Hematopoietic multipotent progenitor cell treated with erythropoietin and hydrocortisone succinate and interleukin-3 and kit ligand, for 8 days (in vitro differentiated cells): Measurements from ENCODE around the gene FRAS1.
"Not testable (repeated sequence)": the region's sequence is repeated elsewhere in the genome, so short reads cannot be mapped to it uniquely, and the experiment has no call there.

Experiments
- DNase-seq: peaks from one replicate; pipeline ENCODE4 v3.0.0-alpha.2; 2015

Gene FRAS1

DNA sequence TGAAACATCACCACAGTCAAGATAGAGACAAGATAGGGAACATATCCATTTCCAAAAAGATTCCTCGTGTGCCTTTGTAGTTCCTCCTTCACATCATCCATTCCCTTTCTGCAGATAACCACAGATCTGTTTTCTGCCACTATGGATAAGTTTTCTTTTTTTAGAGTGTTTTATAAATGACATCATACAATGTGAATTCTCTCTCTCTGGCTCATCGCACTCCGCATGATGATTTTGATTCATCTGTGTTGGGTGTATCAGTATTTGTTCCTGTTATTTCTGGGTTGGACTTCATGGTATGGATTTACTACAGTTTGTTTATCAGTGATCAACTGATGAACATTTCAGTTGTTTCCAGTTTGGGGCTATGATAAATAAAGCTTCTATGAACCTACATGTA is 471.2 kb downstream of the FRAS1 start:
- DNase-seq, result no peak

DNA sequence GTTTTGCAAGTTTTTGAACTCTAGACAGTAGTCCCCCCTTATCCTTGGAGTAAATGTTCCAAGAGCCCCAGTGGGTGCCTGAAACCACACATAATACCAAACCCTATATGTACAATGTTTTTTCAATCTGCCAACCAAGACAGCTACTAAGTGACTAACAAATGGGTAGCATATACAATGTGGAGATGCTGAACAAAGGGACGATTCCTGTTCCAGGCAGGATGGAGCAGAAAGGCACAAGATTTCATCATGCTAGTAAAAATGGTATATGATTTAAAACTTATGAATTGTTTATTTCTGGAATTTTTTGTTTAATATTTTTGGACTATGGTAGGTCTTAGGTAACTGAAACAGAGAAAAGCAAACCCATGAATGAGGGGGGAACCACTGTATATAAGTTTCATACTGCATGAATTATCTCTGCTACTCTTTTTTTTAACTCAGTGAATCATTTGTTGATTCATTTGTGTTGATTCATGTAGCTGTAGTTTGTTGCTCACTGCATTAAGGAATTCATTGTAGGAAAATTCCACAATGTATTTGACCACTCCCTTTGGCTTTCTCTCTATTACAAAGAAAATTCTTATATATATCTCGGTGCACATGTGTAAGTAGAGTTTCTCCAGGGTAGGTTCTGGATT is 472.6 kb downstream of the FRAS1 start:
- no peak for DNase-seq

DNA sequence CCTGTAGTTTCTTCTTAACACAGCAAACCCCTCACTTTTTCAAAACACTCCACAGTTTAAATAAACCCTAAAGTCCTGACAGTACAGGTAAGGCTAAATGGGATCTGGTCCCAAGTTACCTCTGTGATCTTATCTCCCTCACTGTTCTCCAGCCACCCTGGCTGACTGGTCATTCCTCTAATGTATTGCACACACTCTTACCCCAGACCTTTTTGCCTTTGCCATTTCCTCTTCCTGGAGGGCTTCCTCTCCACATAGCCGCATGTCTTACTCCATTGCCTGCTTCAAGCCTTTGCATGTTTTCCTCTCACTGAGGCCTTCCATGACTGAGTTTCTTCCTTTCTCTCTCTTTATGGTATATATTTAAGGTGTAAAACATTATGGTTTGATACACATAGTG is 474.9 kb downstream of the FRAS1 start:
- no peak for DNase-seq

DNA sequence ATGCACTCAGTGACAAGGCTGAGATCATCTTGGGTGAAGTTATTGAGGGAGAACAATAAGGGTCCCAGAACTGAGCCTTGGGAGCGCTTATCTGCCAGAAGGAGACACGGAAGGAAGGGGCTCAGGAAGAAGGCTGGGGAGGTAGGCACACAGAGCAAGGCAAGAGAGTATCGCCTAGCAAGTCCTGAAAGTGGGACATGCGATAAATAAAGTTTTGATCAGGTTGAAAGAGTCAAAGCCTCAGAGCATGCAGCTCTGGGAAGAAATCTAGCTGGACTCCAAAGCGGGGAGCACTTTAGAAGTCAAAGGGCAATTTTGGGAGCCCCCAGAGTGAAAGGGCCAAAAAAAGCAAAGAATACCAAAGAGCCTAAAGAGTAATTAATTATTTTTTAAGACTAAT is 476.7 kb downstream of the FRAS1 start:
- DNase-seq, result no peak

DNA sequence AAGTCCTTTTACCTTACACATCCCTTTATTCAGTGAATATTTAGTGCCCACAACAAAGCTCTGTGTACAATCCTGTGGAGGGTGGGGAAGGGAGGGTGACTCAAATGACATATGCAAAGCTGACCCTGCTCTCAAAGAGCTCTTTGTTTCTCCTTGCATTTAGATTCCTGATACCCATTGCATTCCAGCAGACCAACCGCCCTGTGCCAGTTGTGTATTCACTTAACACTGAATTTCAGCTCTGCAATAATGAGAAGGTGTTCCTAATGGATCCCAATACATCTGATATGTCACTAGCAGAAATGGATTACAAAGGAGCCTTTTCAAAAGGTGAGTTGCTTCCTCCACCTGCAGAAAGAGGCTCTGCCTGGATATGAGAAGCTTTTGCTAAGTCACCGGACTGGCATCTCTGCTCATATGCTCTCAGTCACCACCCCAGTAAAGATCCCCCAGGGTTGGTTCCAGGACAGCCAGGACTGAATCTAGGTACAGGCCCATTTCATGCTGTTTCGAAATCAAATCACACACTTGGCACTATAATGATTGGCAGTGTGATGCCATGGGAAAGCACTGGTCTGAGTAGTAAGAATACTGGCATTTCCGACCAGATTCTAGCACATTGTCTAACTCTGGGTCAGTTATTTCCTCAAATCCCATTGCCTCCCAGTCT is 477.3 kb downstream of the FRAS1 start:
- DNase-seq, result no peak

DNA sequence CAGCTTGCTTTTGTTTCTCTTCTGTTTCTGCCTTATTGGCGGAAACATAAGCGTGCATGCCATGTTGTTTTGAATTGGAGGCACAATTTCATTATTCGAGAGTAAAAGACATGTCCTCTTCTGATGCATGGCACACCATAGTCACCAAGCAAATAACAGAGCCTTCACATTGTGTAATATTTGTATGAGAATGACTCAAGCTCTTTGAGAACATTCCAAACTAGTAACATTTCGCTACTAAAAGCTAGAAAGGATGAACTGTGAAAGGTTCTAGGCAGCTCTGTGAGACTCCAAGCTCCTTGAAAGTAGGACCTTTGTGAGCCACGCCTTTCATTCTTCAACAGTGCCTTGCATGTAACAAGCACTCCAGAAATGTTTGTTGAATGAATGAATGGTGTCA is 485.2 kb downstream of the FRAS1 start:
- DNase-seq, result no peak

DNA sequence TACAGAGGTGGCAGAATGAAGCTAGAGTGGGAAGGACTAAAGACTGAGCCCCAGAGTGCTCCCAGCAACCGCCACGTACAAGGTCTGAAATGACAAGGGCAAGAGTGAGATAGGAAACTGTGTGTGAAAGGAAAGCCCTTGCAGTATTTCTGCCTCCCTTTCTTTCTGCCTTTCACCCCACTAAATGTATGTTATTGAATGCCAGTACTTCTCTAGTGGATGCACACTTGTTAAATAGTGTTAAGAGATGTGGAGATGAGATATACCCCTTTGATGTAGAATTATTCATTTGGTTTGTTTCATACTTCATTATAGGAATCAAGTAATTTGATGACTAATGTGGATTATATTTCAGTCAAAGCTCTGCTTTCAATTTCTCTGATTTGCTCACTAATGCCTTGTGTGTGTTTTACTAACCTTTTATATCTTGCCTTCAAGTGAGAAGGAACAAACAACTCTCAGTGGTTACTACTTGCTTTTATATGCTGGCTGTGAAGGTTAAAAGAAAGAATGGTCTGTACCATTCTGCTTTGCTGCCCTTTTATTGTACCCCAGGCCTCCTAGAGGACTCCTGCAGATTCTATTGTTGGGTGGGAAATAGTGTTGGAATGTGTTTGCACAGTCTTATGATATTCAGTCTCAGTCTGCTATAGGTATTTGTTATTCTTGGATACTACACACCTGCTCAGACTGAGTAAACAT is 486.5 kb downstream of the FRAS1 start:
- no peak for DNase-seq

- no peak for DNase-seq
Observed at GRCh38 chr4:78544678-78545077, 487.6 kb downstream of the FRAS1 start.

GRCh38 chr4:78545275-78546246 is 488.4 kb downstream of the FRAS1 start:
- DNase-seq, result no peak

DNA sequence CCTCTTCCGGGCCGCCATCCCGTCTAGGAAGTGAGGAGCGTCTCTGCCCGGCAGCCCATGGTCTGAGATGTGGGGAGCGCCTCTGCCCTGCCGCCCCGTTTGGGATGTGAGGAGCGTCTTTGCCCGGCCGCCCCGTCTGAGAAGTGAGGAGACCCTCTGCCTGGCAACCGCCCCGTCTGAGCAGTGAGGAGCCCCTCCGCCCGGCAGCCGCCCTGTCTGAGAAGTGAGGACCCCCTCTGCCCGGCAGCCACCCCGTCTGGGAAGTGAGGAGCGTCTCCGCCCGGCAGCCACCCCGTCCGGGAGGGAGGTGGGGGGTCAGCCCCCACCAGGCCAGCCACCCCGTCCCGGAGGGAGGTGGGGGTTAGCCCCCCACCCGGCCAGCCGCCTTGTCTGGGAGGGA is 490.8 kb downstream of the FRAS1 start:
- not testable (repeated sequence) for DNase-seq

- DNase-seq, result not testable (repeated sequence)
Observed at GRCh38 chr4:78548889-78549288, 491.8 kb downstream of the FRAS1 start.

- DNase-seq, result no peak
Observed at GRCh38 chr4:78551420-78552351, 494.6 kb downstream of the FRAS1 start, which contains the start of gene ANXA3. Gene ANXA3, plus strand, starts transcription at chr4:78551770. Its CDS starts 2,704 bp downstream, at chr4:78554474.

DNA sequence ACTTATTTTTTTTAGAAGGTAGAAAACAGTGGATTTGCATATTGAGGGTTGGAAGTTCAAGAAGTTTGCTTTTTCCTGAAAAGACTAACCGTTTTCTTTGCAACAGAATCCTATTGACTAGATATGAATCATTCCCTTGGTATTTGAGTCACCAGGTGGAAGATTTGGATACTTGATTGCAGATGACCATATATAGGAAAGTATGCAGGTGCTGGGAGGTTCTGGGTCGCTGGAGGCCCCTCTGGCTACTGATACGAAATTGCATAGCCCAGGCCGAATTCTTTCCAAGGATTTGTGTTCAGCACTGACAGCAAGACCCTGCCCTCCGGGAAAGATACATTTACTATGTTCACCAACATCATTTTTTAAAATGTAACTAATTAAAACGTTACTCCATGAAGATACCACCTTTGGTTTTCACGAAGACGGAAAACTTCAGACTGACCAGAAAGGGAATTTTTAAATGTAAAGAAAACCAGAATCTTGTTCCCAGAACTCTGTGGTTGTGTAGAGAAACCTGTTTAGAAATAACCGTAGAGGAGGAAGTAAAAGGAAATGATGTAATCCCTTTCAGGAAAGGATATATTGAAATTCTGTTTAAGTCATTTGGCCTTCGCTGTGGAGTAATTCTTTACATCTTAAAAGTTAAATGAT is 495.4 kb downstream of the FRAS1 start:
- DNase-seq, result no peak

DNA sequence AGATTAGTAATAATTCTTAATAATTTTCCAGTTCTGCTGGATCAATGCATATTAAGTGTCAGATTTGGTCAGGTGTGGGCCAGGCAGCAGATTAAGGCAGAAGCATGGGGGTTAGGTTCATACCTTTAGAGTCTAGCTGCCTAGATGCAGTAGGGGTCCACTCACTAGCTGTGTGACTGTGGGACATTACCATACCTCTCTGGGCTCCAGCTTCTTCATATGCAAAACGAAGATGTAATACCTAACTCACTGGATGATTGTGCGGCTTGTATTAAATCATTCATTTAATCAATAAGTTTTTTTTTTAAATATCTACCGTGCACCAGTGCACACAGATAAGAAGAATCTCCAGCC is 495.9 kb downstream of the FRAS1 start:
- no peak for DNase-seq

DNA sequence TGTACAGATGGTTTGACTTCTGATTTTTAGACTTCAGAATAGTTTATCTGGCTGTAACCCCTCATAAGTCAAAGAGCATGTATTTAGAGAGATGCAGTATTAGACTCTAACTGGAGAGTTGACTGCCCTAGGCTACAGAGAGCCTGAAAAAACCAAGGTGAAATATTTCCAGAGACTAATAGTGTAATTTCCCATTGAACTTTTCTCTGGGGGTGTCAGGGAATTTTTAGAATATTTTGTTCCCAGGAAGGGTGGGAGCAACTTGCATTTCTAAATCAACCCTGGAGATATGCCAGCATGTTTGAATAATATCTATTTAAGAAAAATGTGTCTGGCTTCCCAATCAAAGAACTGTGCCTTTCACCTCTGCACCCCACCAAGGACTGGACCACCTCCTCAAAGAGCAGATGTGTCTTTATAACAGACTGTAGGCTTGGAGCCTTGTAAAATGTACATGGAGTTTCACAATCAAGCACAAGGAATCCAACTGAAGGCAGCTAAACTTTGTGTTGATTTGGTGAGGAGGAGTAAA is 496.5 kb downstream of the FRAS1 start:
- no peak for DNase-seq

DNA sequence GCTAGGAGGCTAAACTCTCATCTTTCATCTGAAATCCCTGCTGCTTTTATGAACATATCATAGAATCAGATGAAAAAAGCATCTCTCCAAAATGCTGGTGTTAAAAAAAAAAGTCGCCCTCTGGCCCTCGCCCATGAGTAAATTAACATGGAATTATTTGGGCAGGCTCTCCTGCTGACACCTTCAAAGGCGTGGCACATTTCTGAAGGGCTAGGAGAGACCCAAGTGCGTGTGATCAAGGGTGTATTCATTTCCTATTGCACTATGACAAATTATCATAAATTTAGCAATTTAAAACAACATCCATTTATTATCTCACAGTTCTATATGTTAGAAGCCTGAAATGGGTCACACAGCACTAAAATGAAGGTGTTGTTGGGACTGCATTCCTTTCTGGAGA is 499.5 kb downstream of the FRAS1 start:
- DNase-seq, result no peak

- no peak for DNase-seq
Observed at GRCh38 chr4:78557841-78558240, 500.7 kb downstream of the FRAS1 start.

DNA sequence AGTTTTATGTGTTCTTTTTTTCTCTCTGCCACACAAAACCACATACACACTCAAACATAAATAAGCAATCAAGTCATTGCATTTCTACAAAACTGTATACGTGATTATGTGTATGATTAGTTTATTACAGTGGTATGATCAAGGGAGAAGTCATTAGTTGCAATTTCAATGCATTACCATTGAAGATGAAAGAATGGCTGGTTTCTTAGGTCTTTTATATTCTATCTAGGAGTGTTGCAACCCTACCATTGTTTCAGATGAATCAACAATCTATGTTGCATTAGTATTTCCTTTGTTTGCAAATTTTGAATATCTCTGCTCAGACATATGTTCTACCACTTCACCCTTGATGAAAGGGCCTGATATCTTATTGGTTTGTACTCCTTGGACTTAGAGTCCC is 501.3 kb downstream of the FRAS1 start:
- no peak for DNase-seq

GRCh38 chr4:78560296-78560963 is 503.3 kb downstream of the FRAS1 start:
- DNase-seq, result no peak

- no peak for DNase-seq
Observed at GRCh38 chr4:78561677-78562076, 504.6 kb downstream of the FRAS1 start.

- no peak for DNase-seq
Observed at GRCh38 chr4:78562687-78563086, 505.6 kb downstream of the FRAS1 start.
